ENCODE results near the gene DTX2.
"Not testable (repeated sequence)": the region's sequence is repeated elsewhere in the genome, so short reads cannot be mapped to it uniquely, and the experiment has no call there.

GRCh38 chr7:76479628-76480027 lies 18.1 kb downstream of the DTX2 start:
- not testable (repeated sequence) for TF ChIP-seq CTCF (IDR thresholded peaks at IDR 0.05; ENCODE audit: low read depth, low read length, poor library complexity, severe bottlenecking); EZH2phosphoT487 (IDR thresholded peaks at IDR 0.05; ENCODE audit: borderline replicate concordance, low read length)
